H9 (cell line): Measurements from ENCODE around the gene CWC27. TPM values are rescaled to one million over a fixed set of nuclear protein-coding genes. Genes with fewer than 3 reads are reported as not detected.

Source experiments
- DNase-seq: peaks from one replicate; pipeline ENCODE4 v3.0.0-alpha.2; 2017
- H2AFZ ChIP-seq: one replicate; pipeline ENCODE4 v1.6.1; 2013; ENCODE audit warnings: mild to moderate bottlenecking, low read length, control low read depth, moderate library complexity
- H2AK5ac ChIP-seq: 2 replicates; pipeline ENCODE4 v1.6.1; 2013; ENCODE audit warnings: low read length, control low read depth, mixed read lengths; ENCODE audit not compliant: insufficient read length
- H2BK120ac ChIP-seq: one replicate; pipeline ENCODE4 v1.6.1; 2013; ENCODE audit warnings: low read depth, mild to moderate bottlenecking, low read length, control low read depth, inconsistent platforms; ENCODE audit not compliant: poor library complexity, severe bottlenecking
- H2BK12ac ChIP-seq: 2 replicates; pipeline ENCODE4 v1.6.1; 2013; ENCODE audit warnings: low read length, control low read depth, mixed read lengths, low read depth; ENCODE audit not compliant: insufficient read length
- H2BK15ac ChIP-seq: 2 replicates; pipeline ENCODE4 v1.6.1; 2013; ENCODE audit warnings: low read depth, low read length, control low read depth
- H2BK20ac ChIP-seq: one replicate; pipeline ENCODE4 v1.6.1; 2013; ENCODE audit warnings: low read depth, mild to moderate bottlenecking, low read length, control low read depth, inconsistent platforms; ENCODE audit not compliant: poor library complexity, severe bottlenecking
- H2BK5ac ChIP-seq: 2 replicates; pipeline ENCODE4 v1.6.1; 2013; ENCODE audit warnings: low read length, control low read depth, mixed read lengths; ENCODE audit not compliant: insufficient read length
- H3K14ac ChIP-seq: 2 replicates; pipeline ENCODE4 v1.6.1; 2013; ENCODE audit warnings: low read length, control low read depth; ENCODE audit not compliant: insufficient read depth
- H3K18ac ChIP-seq: 2 replicates; pipeline ENCODE4 v1.6.1; 2013; ENCODE audit warnings: low read depth, mild to moderate bottlenecking, mixed read lengths, low read length, control low read depth; ENCODE audit not compliant: insufficient read length
- H3K23ac ChIP-seq: 2 replicates; pipeline ENCODE4 v1.6.1; 2013; ENCODE audit warnings: low read length, control low read depth, mixed read lengths, low read depth; ENCODE audit not compliant: insufficient read length
- H3K23me2 ChIP-seq: 2 replicates; pipeline ENCODE4 v1.6.1; 2013; ENCODE audit warnings: low read depth, mild to moderate bottlenecking, mixed read lengths, low read length, control low read depth; ENCODE audit not compliant: insufficient read length, poor library complexity, severe bottlenecking
- H3K27ac ChIP-seq: 2 replicates; pipeline ENCODE4 v1.5.1; 2013; ENCODE audit warnings: low read length, control low read depth, mixed read lengths, low read depth; ENCODE audit not compliant: insufficient read length
- H3K27me3 ChIP-seq: 2 replicates; pipeline ENCODE4 v1.6.1; 2013; ENCODE audit warnings: low read length, control low read depth, inconsistent platforms; ENCODE audit not compliant: insufficient read depth
- H3K4ac ChIP-seq: 2 replicates; pipeline ENCODE4 v1.6.1; 2013; ENCODE audit warnings: low read depth, mild to moderate bottlenecking, control low read depth, inconsistent platforms, low read length, moderate library complexity
- H3K4me1 ChIP-seq: 2 replicates; pipeline ENCODE4 v1.6.1; 2013; ENCODE audit warnings: low read length, control low read depth, inconsistent platforms; ENCODE audit not compliant: insufficient read depth
- H3K4me2 ChIP-seq: 2 replicates; pipeline ENCODE4 v1.6.1; 2013; ENCODE audit warnings: low read length, control low read depth, mixed read lengths; ENCODE audit not compliant: insufficient read length, insufficient read depth
- H3K56ac ChIP-seq: 2 replicates; pipeline ENCODE4 v1.6.1; 2013; ENCODE audit warnings: low read depth, mild to moderate bottlenecking, mixed read lengths, low read length, control low read depth; ENCODE audit not compliant: insufficient read length
- H3K79me1 ChIP-seq: 2 replicates; pipeline ENCODE4 v1.6.1; 2013; ENCODE audit warnings: low read depth, mild to moderate bottlenecking, moderate library complexity, low read length, control low read depth, inconsistent platforms; ENCODE audit not compliant: insufficient read depth, poor library complexity, severe bottlenecking
- H3K79me2 ChIP-seq: 2 replicates; pipeline ENCODE4 v1.6.1; 2013; ENCODE audit warnings: low read length, control low read depth, inconsistent platforms; ENCODE audit not compliant: insufficient read depth
- H3K9ac ChIP-seq: 2 replicates; pipeline ENCODE4 v1.6.1; 2013; ENCODE audit warnings: low read length, control low read depth, mixed read lengths; ENCODE audit not compliant: insufficient read length; ENCODE audit errors: extremely low read depth
- H3K9me3 ChIP-seq: one replicate; pipeline ENCODE4 v1.6.1; 2013; ENCODE audit warnings: low read depth, low read length, inconsistent platforms; ENCODE audit not compliant: control insufficient read depth
- H3T11ph ChIP-seq: one replicate; pipeline ENCODE4 v1.6.1; 2013; ENCODE audit warnings: mild to moderate bottlenecking, low read length, control low read depth, inconsistent platforms
- H4K20me1 ChIP-seq: one replicate; pipeline ENCODE4 v1.6.1; 2013; ENCODE audit not compliant: control insufficient read depth, insufficient read length, insufficient read depth
- H4K5ac ChIP-seq: 2 replicates; pipeline ENCODE4 v1.6.1; 2013; ENCODE audit warnings: low read depth, mild to moderate bottlenecking, mixed read lengths, low read length, control low read depth; ENCODE audit not compliant: insufficient read length
- H4K8ac ChIP-seq: replicated peaks from 2 replicates; pipeline ENCODE4 v1.6.1; 2013; ENCODE audit warnings: low read length, control low read depth, mixed read lengths, low read depth; ENCODE audit not compliant: insufficient read length
- H4K91ac ChIP-seq: 2 replicates; pipeline ENCODE4 v1.6.1; 2013; ENCODE audit warnings: low read depth, mild to moderate bottlenecking, moderate library complexity, mixed read lengths, low read length, control low read depth; ENCODE audit not compliant: insufficient read length
- H3K27ac Mint-ChIP-seq, 3 experiments: 2 replicates in 2 of 3; 3 replicates in 1 of 3; pipeline ENCODE4 v1.8.0; 2020 to 2021; ENCODE audit warnings: mixed read lengths in 3 of 3, mild to moderate bottlenecking in 1 of 3, moderate library complexity in 1 of 3
- H3K27me3 Mint-ChIP-seq: 2 replicates; pipeline ENCODE4 v1.8.0; 2021; ENCODE audit warnings: low read depth, mild to moderate bottlenecking, moderate library complexity, mixed read lengths
- H3K36me3 Mint-ChIP-seq, 3 experiments: 2 replicates in 2 of 3; 3 replicates in 1 of 3; pipeline ENCODE4 v1.8.0; 2020 to 2021; ENCODE audit warnings: low read depth in 3 of 3, mixed read lengths in 3 of 3; ENCODE audit not compliant: insufficient read depth in 1 of 3
- H3K4me1 Mint-ChIP-seq, 2 experiments: 2 replicates each; pipeline ENCODE4 v1.8.0; 2020; ENCODE audit warnings: mixed read lengths in 2 of 2
- H3K4me3 Mint-ChIP-seq, 2 experiments: 2 replicates in 1 of 2; 3 replicates in 1 of 2; pipeline ENCODE4 v1.8.0; 2020 to 2021; ENCODE audit warnings: mild to moderate bottlenecking in 2 of 2, mixed read lengths in 2 of 2, moderate library complexity in 1 of 2
- H3K9me3 Mint-ChIP-seq, 2 experiments: 2 replicates in 1 of 2; 3 replicates in 1 of 2; pipeline ENCODE4 v1.8.0; 2020; ENCODE audit warnings: mild to moderate bottlenecking in 2 of 2, mixed read lengths in 2 of 2, moderate library complexity in 1 of 2
- CTCF ChIP-seq: fragments of 200-600 bp; sonication (generic); conservative IDR thresholded peaks from 3 replicates; pipeline ENCODE4 v1.8.0; 2021; ENCODE audit warnings: antibody characterized with exemption, mild to moderate bottlenecking
- WGBS: extraction: QIAGEN DNeasy Blood & Tissue Kit; methylation state at CpG from one replicate; pipeline ENCODE4 v1.1.7; 2013; ENCODE audit warnings: missing lambda C conversion rate, low lambda C conversion rate, mixed read lengths; ENCODE audit not compliant: insufficient read length; ENCODE audit errors: extremely low coverage; 5-methylcytosine and 5-hydroxymethylcytosine counted together
- total RNA-seq: library from RNA; stranded (reverse); gene quantifications from 2 replicates; pipeline ENCODE4 v1.2.1, GENCODE V29; 2021

CWC27 gene
- total RNA-seq, 1 experiment from 2014 or later = 41.9 TPM

GRCh38 chr5:64771736-64772135 is 3.0 kb downstream of the CWC27 start:
- Histone ChIP-seq H2BK120ac (no peak overlapping the region), H2BK5ac (no peak overlapping the region), H3K79me1 (peaks cover 3% of the 10 kb centered on the region), H2BK15ac (no peak overlapping the region), H3K4me1 (no peaks in the 10 kb centered on the region), H3K9me3 (no peaks in the 10 kb centered on the region), H2AFZ (no peak overlapping the region), H4K91ac (no peak overlapping the region), H2AK5ac (no peak overlapping the region), H4K8ac (no peak overlapping the region), H3T11ph (no peak overlapping the region), H3K18ac (no peak overlapping the region), H4K20me1 (no peaks in the 10 kb centered on the region), H4K5ac (no peak overlapping the region), H3K4me2 (no peak overlapping the region), H3K27ac (no peak overlapping the region), H3K14ac (no peak overlapping the region), H2BK12ac (no peak overlapping the region), H3K23ac (no peak overlapping the region), H3K27me3 (no peaks in the 10 kb centered on the region), H2BK20ac (no peak overlapping the region), H3K23me2 (peaks cover 4% of the 10 kb centered on the region), H3K56ac (no peak overlapping the region), H3K4ac (no peak overlapping the region), H3K79me2 (peaks cover 15% of the 10 kb centered on the region; the same call in 1 of the 2 replicates), H3K9ac (no peak overlapping the region)
- H3K4me1 Mint-ChIP-seq = peaks cover 16 to 22% of the 10 kb centered on the region in 2 experiments
- H3K36me3 Mint-ChIP-seq = peaks cover 7 to 20% (median 11%) of the 10 kb centered on the region in 3 experiments; a peak in 5 of 7 replicates
- DNase-seq = no peak
- no peak overlapping the region for H3K27ac Mint-ChIP-seq
- no peak for TF ChIP-seq CTCF
- no peaks in the 10 kb centered on the region for H3K27me3 Mint-ChIP-seq
- H3K9me3 Mint-ChIP-seq = no peaks in the 10 kb centered on the region; a peak in 1 of 5 replicates
- H3K4me3 Mint-ChIP-seq = no peak overlapping the region
- WGBS = no CpG with 5 or more reads among the region's 4 CpGs
